HG03575 (cell line): ENCODE results near the gene MICA.
"Not testable (repeated sequence)": the region's sequence is repeated elsewhere in the genome, so short reads cannot be mapped to it uniquely, and the experiment has no call there.

Experiments
- ATAC-seq: cut with Tn5 transposase; IDR thresholded peaks from one replicate; pipeline ENCODE4 v1.9.1; 2021; ENCODE audit not compliant: unreplicated experiment, insufficient number of reproducible peaks, low FRiP score; ENCODE audit errors: extremely low read depth

Gene MICA

GRCh38 chr6:31402324-31403282 is 792 bp upstream of the MICA start:
- no peak for ATAC-seq

DNA sequence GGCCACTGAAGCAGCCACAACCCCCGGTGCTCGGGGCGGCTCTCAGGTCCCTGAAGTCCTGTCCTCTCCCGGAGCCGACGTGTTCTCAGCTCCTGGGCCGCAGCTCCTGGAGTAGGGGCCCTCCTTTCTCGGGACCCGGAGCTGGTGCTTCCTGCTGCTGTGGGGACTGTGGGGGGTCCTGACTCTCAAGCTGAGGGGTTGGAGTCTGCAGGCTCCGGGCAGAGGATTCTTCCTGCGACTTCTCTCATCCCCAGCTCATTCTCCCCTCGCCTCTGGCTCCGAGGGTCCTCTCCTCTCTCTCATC is 618 bp downstream of the MICA start:
- not testable (repeated sequence) for ATAC-seq

DNA sequence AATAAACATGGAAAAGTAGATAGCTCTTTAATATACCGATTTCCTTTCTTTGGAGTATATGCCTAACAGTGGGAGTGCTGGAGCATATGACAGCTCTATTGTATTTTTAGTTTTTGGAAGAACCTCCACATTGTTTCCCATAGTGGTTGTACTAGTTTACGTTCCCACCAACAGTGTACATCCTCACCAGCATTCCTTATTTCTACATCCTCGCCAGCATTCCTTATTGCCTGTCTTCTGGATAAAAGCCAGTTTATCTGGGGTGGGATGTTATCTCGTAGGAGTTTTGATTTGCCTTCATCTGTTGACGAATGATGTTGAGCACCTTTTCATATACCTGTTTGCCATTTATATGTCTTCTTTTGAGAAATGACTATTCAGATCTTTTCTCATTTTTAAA is 2.6 kb downstream of the MICA start:
- no peak for ATAC-seq

DNA sequence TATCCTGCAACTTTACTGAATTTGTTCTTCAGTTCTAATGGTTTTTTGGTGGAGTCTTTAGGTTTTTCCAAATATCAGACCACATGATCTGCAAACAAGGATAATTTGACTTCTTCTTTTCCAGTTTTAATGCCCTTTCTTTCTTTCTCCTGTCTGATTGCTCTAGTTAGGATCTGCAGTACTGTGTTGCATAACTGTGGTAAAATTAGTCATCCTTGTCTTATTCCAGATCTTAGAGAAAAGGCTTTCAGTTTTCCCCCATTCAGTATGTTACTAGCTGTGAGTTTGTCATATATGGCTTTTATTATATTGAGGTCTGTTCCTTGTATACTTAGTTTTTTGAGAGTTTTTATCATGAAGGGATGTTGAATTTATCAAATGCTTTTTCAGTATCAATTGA is 4.3 kb downstream of the MICA start:
- no peak for ATAC-seq

DNA sequence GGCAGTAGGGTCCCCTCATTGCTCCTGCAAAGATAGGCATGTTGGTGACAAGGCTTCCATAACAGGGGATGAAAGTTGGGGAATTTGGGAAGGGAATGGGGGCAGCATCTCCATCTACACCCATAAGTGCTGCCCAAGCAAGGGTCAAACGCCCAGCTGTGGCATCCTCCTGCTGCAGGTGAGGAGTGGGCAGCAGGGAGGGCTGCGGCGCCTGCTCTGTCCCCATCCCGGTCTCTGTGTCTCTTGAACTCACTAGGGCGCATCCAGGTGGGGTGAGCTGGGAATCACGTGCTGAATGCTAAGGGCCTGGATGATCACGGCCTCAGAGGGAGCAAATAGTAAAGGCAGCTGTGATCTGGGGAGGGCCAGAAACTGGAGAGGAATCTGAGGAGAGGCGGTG is 9.1 kb downstream of the MICA start:
- no peak for ATAC-seq

- not testable (repeated sequence) for ATAC-seq
Measured at GRCh38 chr6:31414148-31414770, 10.9 kb downstream of the MICA start.

DNA sequence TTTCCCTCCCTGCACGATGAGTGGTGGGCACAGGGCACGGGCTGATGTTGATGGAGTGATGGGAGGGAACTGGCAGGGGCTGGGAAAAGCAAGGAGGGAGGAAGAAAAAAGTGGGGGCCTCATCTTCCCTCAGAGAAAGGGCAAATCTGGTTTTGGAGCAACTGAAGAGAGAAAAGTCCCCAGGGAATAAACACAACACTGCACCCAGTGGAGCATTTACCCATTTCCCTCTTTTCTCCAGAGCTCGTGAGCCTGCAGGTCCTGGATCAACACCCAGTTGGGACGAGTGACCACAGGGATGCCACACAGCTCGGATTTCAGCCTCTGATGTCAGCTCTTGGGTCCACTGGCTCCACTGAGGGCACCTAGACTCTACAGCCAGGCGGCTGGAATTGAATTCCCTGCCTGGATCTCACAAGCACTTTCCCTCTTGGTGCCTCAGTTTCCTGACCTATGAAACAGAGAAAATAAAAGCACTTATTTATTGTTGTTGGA is 11.4 kb downstream of the MICA start:
- ATAC-seq = no peak

GRCh38 chr6:31416394-31417014 is 13.1 kb downstream of the MICA start:
- no peak for ATAC-seq

- ATAC-seq = no peak
Measured at GRCh38 chr6:31418251-31418650, 14.9 kb downstream of the MICA start.

GRCh38 chr6:31419842-31420241 is 16.4 kb downstream of the MICA start:
- no peak for ATAC-seq

- no peak for ATAC-seq
Measured at GRCh38 chr6:31420546-31420945, 17.2 kb downstream of the MICA start.

- no peak for ATAC-seq
Measured at GRCh38 chr6:31422587-31422986, 19.2 kb downstream of the MICA start.

DNA sequence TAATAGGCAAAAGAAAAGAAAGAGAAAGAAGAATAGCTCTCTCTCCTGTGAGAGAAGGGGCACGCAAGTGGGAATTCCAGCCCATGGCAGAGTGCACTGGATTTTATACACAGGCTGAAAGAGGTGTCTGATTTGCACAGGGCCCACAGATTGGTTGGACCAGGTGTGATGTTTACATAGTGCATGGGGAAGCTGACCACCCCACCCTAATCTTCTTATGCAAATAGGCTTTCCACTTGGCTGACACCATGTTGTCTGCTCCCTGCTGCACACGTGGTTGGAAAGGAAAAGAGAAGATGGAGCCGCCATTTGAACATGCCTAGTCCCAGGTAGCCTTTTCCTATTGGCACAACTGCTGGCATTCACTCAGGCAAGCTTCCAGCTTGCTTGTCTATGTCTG is 20.2 kb downstream of the MICA start:
- ATAC-seq = no peak

- ATAC-seq = no peak
Measured at GRCh38 chr6:31426395-31427354, 23.3 kb downstream of the MICA start.

GRCh38 chr6:31430449-31430848 is 27.1 kb downstream of the MICA start:
- ATAC-seq = no peak

GRCh38 chr6:31435051-31435450 is 31.7 kb downstream of the MICA start:
- not testable (repeated sequence) for ATAC-seq

- no peak for ATAC-seq
Measured at GRCh38 chr6:31438222-31438621, 34.8 kb downstream of the MICA start.

DNA sequence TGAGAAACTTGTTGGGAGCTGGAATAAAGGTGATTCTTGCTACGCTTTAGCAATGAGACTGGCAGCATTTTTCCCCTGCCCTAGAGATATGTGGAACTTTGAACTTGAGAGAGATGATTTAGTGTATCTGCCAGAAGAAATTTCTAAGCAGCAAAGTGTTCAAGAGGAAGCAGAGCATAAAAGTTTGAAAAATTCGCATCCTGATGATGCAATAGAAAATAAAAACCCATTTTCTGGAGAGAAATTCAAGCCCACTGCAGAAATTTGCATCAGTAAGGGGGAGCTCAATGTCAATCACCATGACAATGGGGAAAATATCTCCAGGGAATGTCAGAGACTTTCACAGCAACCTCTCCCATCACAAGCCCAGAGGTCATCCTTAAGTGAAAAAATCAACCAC is 35.3 kb downstream of the MICA start:
- no peak for ATAC-seq
